Endodermal cell (in vitro differentiated cells): Measurements from ENCODE around the gene COL9A3. TPM values are rescaled to one million over a fixed set of nuclear protein-coding genes. Genes with fewer than 3 reads are reported as not detected.

Experiments
- DNase-seq: peaks from one replicate; pipeline ENCODE4 v3.0.0-alpha.2; 2017
- H3K27ac ChIP-seq: 2 replicates; pipeline ENCODE4 v1.5.1; 2013; ENCODE audit warnings: mild to moderate bottlenecking, low read depth, low read length, moderate library complexity
- H3K27me3 ChIP-seq: 2 replicates; pipeline ENCODE4 v1.6.1; 2013; ENCODE audit warnings: mild to moderate bottlenecking, low read length, moderate library complexity; ENCODE audit not compliant: insufficient read depth, control insufficient read depth, poor library complexity, severe bottlenecking
- H3K36me3 ChIP-seq: 2 replicates; pipeline ENCODE4 v1.7.0; 2013; ENCODE audit warnings: mild to moderate bottlenecking, low read length, moderate library complexity; ENCODE audit not compliant: control insufficient read depth, insufficient read depth
- H3K4me1 ChIP-seq: one replicate; pipeline ENCODE4 v1.7.0; 2013; ENCODE audit warnings: low read length; ENCODE audit not compliant: control insufficient read depth, insufficient read depth
- H3K4me3 ChIP-seq: 2 replicates; pipeline ENCODE4 v1.5.1; 2013; ENCODE audit warnings: mild to moderate bottlenecking, low read length, moderate library complexity
- H3K9ac ChIP-seq: 2 replicates; pipeline ENCODE4 v1.6.1; 2013; ENCODE audit warnings: mild to moderate bottlenecking, low read length, moderate library complexity; ENCODE audit not compliant: poor library complexity, severe bottlenecking; ENCODE audit errors: extremely low read depth
- H3K9me3 ChIP-seq: 2 replicates; pipeline ENCODE4 v1.6.1; 2013; ENCODE audit warnings: mild to moderate bottlenecking, low read length, moderate library complexity; ENCODE audit not compliant: control insufficient read depth
- H3K27ac Mint-ChIP-seq: 2 replicates; pipeline ENCODE4 v1.8.0; 2020; ENCODE audit warnings: mixed read lengths
- H3K27me3 Mint-ChIP-seq: 2 replicates; pipeline ENCODE4 v1.8.0; 2021; ENCODE audit warnings: mild to moderate bottlenecking, mixed read lengths; ENCODE audit not compliant: insufficient read depth
- H3K36me3 Mint-ChIP-seq: 2 replicates; pipeline ENCODE4 v1.8.0; 2020; ENCODE audit warnings: low read depth, mixed read lengths
- H3K4me1 Mint-ChIP-seq: 2 replicates; pipeline ENCODE4 v1.8.0; 2020; ENCODE audit warnings: mixed read lengths
- H3K4me3 Mint-ChIP-seq: 2 replicates; pipeline ENCODE4 v1.8.0; 2020; ENCODE audit warnings: mild to moderate bottlenecking, moderate library complexity, mixed read lengths
- H3K9me3 Mint-ChIP-seq: 2 replicates; pipeline ENCODE4 v1.8.0; 2020; ENCODE audit warnings: mild to moderate bottlenecking, mixed read lengths
- WGBS, 2 experiments: methylation state at CpG; one replicate each; pipeline versions ENCODE4 v1.1.5 to v1.1.7; 2013; ENCODE audit warnings: missing lambda C conversion rate in 2 of 2, mixed read lengths in 1 of 2; ENCODE audit not compliant: insufficient coverage in 1 of 2, insufficient read length in 1 of 2; 5-methylcytosine and 5-hydroxymethylcytosine counted together
- total RNA-seq, 2 donors: library from RNA; stranded (reverse); fragmentation: NEBNext Ultra II Directional in 1 of 2; extraction: Animal tissue kit (Norgen Biotek cat#: 25700) in 1 of 2; gene quantifications; 2 replicates in 1 of 2; 3 replicates in 1 of 2; pipeline ENCODE4 v1.2.1, GENCODE V29; 2021
- TF ChIP-seq, protein P1 (sequence below): fragments of 200-600 bp; sonication (generic); conservative IDR thresholded peaks from 2 replicates; pipeline ENCODE4 v1.5.0; 2021; ENCODE audit warnings: antibody characterized with exemption, mild to moderate bottlenecking

The COL9A3 gene
- total RNA-seq, 2 donors from 2014 or later = 48.9 to 133 TPM

- no peak overlapping the region for H3K4me3 ChIP-seq
- no peaks in the 10 kb centered on the region for H3K4me1 ChIP-seq
- peak overlapping the region; percentile 65 for H3K4me3 Mint-ChIP-seq
Measured at GRCh38 chr20:62860924-62861691, 44.3 kb downstream of the COL9A3 start.

GRCh38 chr20:62861726-62862336 is 45.0 kb downstream of the COL9A3 start, which contains the start of gene TCFL5:
TSS of gene TCFL5 (minus strand) at chr20:62861822. CDS start at chr20:62861670, 152 bp downstream.
- H3K9ac ChIP-seq = no peak within 1 kb of the TSS
- peak within 1 kb of the TSS; percentile 65 for H3K4me3 Mint-ChIP-seq
- peaks cover 5% of the 10 kb centered on the region for H3K9me3 ChIP-seq
- no peak within 1 kb of the TSS for H3K27ac Mint-ChIP-seq
- no peaks in the 10 kb centered on the region for H3K27me3 ChIP-seq
- WGBS, 2 experiments = 12 to 51% methylated on average over 15 to 66 of the region's 70 CpGs
- peaks cover 9% of the 10 kb centered on the region for H3K36me3 Mint-ChIP-seq
- H3K27me3 Mint-ChIP-seq = peaks cover 8% of the 10 kb centered on the region
- TF ChIP-seq, protein P1, sequence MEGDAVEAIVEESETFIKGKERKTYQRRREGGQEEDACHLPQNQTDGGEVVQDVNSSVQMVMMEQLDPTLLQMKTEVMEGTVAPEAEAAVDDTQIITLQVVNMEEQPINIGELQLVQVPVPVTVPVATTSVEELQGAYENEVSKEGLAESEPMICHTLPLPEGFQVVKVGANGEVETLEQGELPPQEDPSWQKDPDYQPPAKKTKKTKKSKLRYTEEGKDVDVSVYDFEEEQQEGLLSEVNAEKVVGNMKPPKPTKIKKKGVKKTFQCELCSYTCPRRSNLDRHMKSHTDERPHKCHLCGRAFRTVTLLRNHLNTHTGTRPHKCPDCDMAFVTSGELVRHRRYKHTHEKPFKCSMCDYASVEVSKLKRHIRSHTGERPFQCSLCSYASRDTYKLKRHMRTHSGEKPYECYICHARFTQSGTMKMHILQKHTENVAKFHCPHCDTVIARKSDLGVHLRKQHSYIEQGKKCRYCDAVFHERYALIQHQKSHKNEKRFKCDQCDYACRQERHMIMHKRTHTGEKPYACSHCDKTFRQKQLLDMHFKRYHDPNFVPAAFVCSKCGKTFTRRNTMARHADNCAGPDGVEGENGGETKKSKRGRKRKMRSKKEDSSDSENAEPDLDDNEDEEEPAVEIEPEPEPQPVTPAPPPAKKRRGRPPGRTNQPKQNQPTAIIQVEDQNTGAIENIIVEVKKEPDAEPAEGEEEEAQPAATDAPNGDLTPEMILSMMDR = no peak
- H3K4me1 Mint-ChIP-seq = peaks cover 7% of the 10 kb centered on the region
- DNase-seq = peak; percentile 96
- peak within 1 kb of the TSS; percentile 79 for H3K4me3 ChIP-seq
- peaks cover 8% of the 10 kb centered on the region for H3K36me3 ChIP-seq
- H3K4me1 ChIP-seq = no peaks in the 10 kb centered on the region
- H3K9me3 Mint-ChIP-seq = peaks cover 11% of the 10 kb centered on the region
- peak within 1 kb of the TSS; percentile 6 for H3K27ac ChIP-seq

More at GRCh38 chr20:62860924-62861691, 44.3 kb downstream of the COL9A3 start:
- TF ChIP-seq, protein P1 = no peak
- Histone ChIP-seq H3K9me3 (peaks cover 5% of the 10 kb centered on the region), H3K9ac (no peak overlapping the region), H3K36me3 (peaks cover 11% of the 10 kb centered on the region), H3K27me3 (no peaks in the 10 kb centered on the region), H3K27ac (no peak overlapping the region)
- Mint-ChIP-seq H3K27me3 (peaks cover 8% of the 10 kb centered on the region), H3K4me1 (peaks cover 7% of the 10 kb centered on the region), H3K36me3 (peaks cover 10% of the 10 kb centered on the region), H3K9me3 (peaks cover 11% of the 10 kb centered on the region), H3K27ac (no peak overlapping the region)
- 0 to 1% methylated on average over 15 to 129 of the region's 129 CpGs for WGBS, 2 experiments
- peak; percentile 67 for DNase-seq

DNA sequence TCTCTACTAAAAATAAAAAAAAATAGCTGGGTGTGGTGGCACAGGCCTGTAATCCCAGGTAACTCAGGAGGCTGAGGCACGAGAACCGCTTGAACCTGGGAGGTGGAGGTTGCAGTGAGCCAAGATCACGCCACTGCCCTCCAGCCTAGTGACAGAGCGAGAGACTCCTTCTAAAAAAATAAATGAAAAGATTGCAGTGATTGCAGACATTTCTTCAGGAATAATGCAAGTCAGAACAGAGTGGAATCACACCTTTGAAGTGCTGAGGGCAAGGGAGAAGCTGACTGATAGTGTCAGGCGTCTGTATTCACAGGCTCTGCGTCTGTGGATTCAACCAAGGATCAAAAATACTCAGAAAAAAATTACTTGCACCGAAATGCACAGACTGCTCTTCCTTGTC is 47.4 kb downstream of the COL9A3 start:
- TF ChIP-seq, protein P1 = no peak
- Mint-ChIP-seq H3K9me3 (peaks cover 11% of the 10 kb centered on the region), H3K27ac (no peak overlapping the region), H3K27me3 (peaks cover 10% of the 10 kb centered on the region), H3K4me3 (no peak overlapping the region), H3K36me3 (peaks cover 2% of the 10 kb centered on the region), H3K4me1 (peaks cover 7% of the 10 kb centered on the region)
- H3K27ac ChIP-seq = no peak overlapping the region
- no peak for DNase-seq
- peaks cover 5% of the 10 kb centered on the region for H3K9me3 ChIP-seq
- H3K27me3 ChIP-seq = no peaks in the 10 kb centered on the region
- H3K4me1 ChIP-seq = no peaks in the 10 kb centered on the region
- H3K36me3 ChIP-seq = no peaks in the 10 kb centered on the region
- 93 to 96% methylated on average over 4 to 7 of the region's 7 CpGs for WGBS, 2 experiments
- H3K4me3 ChIP-seq = no peak overlapping the region
- H3K9ac ChIP-seq = no peak overlapping the region
